ENCODE data around the gene FOXL3.

- TF ChIP-seq, protein P1, sequence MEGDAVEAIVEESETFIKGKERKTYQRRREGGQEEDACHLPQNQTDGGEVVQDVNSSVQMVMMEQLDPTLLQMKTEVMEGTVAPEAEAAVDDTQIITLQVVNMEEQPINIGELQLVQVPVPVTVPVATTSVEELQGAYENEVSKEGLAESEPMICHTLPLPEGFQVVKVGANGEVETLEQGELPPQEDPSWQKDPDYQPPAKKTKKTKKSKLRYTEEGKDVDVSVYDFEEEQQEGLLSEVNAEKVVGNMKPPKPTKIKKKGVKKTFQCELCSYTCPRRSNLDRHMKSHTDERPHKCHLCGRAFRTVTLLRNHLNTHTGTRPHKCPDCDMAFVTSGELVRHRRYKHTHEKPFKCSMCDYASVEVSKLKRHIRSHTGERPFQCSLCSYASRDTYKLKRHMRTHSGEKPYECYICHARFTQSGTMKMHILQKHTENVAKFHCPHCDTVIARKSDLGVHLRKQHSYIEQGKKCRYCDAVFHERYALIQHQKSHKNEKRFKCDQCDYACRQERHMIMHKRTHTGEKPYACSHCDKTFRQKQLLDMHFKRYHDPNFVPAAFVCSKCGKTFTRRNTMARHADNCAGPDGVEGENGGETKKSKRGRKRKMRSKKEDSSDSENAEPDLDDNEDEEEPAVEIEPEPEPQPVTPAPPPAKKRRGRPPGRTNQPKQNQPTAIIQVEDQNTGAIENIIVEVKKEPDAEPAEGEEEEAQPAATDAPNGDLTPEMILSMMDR (IDR thresholded peaks at IDR 0.05): no peak
- TF ChIP-seq POLR2A (IDR thresholded peaks at IDR 0.05): no peak
Measured at GRCh38 chr7:240887-241421, 49.0 kb upstream of the FOXL3 start.

All from right lobe of liver (tissue), 4 donors.